Type B pancreatic cell (in vitro differentiated cells): ENCODE results near the gene CCDC116. TPM values are rescaled to one million over a fixed set of nuclear protein-coding genes. Genes with fewer than 3 reads are reported as not detected.

Experiments
- DNase-seq: peaks from one replicate; pipeline ENCODE4 v3.0.0; 2021; ENCODE audit warnings: mixed read lengths; ENCODE audit not compliant: unreplicated experiment; ENCODE audit errors: extremely low spot score
- H3K27ac Mint-ChIP-seq: 2 replicates; pipeline ENCODE4 v1.8.0; 2021; ENCODE audit warnings: mild to moderate bottlenecking, mixed read lengths
- H3K27me3 Mint-ChIP-seq: 2 replicates; pipeline ENCODE4 v1.8.0; 2021; ENCODE audit warnings: mixed read lengths
- H3K36me3 Mint-ChIP-seq: 2 replicates; pipeline ENCODE4 v1.8.0; 2021; ENCODE audit warnings: mixed read lengths
- H3K4me1 Mint-ChIP-seq: one replicate; pipeline ENCODE4 v1.8.0; 2021; ENCODE audit warnings: mixed read lengths; ENCODE audit not compliant: unreplicated experiment
- H3K4me3 Mint-ChIP-seq: 2 replicates; pipeline ENCODE4 v1.8.0; 2021; ENCODE audit warnings: mild to moderate bottlenecking, mixed read lengths
- H3K9me3 Mint-ChIP-seq: 2 replicates; pipeline ENCODE4 v1.8.0; 2021; ENCODE audit warnings: mixed read lengths
- total RNA-seq: library from RNA; stranded (reverse); gene quantifications from 2 replicates; pipeline ENCODE4 v1.2.1, GENCODE V29; 2021; ENCODE audit warnings: low replicate concordance
- TF ChIP-seq, protein P1 (sequence below): fragments of 200-600 bp; sonication (generic); conservative IDR thresholded peaks from 2 replicates; pipeline ENCODE4 v1.5.0; 2021; ENCODE audit warnings: antibody characterized with exemption, mild to moderate bottlenecking

The CCDC116 gene
- total RNA-seq, 1 donor from 2014 or later, result 0.87 TPM

DNA sequence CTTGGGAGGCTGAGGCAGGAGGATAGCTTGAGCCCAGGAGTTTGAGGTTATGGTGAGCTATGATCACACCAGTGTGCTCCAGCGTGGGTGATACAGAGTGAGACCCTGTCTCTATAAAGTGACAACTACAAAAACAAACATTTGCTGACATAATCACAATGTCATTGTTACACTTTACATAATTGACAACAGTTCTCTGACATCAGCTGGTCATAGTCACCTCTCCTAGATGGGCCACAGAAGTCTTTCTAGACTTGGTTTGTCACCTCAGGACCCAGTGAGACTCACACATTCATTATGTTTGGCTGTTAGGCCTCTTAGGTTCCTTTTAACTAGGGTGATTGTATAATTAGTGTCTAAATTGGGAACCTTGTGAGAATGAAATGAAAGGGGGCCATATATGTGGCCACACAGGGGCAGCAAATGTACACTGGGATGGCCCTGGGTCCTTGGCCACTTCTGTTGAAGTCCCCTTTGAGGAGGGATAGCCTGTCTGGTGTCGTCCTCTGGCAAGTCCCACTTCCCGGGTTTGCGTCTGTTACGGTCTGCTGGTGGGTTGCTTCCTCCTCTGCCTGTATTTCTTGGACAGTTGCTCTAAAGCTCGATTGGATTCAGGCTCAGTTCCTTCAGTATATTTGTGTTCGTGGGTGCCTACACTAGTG lies 27.4 kb downstream of the CCDC116 start:
- no peak overlapping the region for H3K4me3 Mint-ChIP-seq
- H3K9me3 Mint-ChIP-seq, result no peaks in the 10 kb centered on the region
- TF ChIP-seq, protein P1, sequence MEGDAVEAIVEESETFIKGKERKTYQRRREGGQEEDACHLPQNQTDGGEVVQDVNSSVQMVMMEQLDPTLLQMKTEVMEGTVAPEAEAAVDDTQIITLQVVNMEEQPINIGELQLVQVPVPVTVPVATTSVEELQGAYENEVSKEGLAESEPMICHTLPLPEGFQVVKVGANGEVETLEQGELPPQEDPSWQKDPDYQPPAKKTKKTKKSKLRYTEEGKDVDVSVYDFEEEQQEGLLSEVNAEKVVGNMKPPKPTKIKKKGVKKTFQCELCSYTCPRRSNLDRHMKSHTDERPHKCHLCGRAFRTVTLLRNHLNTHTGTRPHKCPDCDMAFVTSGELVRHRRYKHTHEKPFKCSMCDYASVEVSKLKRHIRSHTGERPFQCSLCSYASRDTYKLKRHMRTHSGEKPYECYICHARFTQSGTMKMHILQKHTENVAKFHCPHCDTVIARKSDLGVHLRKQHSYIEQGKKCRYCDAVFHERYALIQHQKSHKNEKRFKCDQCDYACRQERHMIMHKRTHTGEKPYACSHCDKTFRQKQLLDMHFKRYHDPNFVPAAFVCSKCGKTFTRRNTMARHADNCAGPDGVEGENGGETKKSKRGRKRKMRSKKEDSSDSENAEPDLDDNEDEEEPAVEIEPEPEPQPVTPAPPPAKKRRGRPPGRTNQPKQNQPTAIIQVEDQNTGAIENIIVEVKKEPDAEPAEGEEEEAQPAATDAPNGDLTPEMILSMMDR, result no peak
- no peaks in the 10 kb centered on the region for H3K27me3 Mint-ChIP-seq
- no peaks in the 10 kb centered on the region for H3K36me3 Mint-ChIP-seq
- DNase-seq, result no peak
- peaks cover 10% of the 10 kb centered on the region for H3K4me1 Mint-ChIP-seq
- H3K27ac Mint-ChIP-seq, result no peak overlapping the region

DNA sequence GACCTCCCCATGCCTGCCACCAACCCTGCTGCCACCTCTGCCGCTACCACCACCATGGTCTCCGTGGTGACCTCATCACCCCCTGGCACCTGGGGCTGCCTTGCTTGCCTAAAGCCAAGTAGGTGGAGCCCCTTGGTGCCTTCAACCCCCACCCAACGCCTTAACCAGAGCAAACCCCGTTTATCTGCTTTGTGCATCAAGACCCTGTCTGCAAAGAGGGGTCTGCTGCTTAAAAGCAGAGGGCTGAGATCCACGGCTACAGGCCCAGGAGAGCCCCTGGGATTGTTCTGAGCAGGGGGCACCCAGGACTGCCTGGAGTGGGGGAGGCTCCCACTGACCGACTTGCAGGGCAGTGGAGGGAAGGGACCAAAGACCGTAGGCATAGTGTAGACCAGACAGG lies 28.3 kb downstream of the CCDC116 start:
- Mint-ChIP-seq H3K36me3 (no peaks in the 10 kb centered on the region), H3K27me3 (no peaks in the 10 kb centered on the region), H3K27ac (no peak overlapping the region), H3K9me3 (no peaks in the 10 kb centered on the region), H3K4me1 (peaks cover 10% of the 10 kb centered on the region), H3K4me3 (no peak overlapping the region)
- TF ChIP-seq, protein P1, result no peak
- no peak for DNase-seq

GRCh38 chr22:21661991-21662390 lies 29.4 kb downstream of the CCDC116 start:
- no peaks in the 10 kb centered on the region for H3K9me3 Mint-ChIP-seq
- H3K27me3 Mint-ChIP-seq, result no peaks in the 10 kb centered on the region
- H3K4me3 Mint-ChIP-seq, result no peak overlapping the region
- no peaks in the 10 kb centered on the region for H3K36me3 Mint-ChIP-seq
- DNase-seq, result no peak
- TF ChIP-seq, protein P1, result no peak
- H3K27ac Mint-ChIP-seq, result no peak overlapping the region
- H3K4me1 Mint-ChIP-seq, result peaks cover 9% of the 10 kb centered on the region

DNA sequence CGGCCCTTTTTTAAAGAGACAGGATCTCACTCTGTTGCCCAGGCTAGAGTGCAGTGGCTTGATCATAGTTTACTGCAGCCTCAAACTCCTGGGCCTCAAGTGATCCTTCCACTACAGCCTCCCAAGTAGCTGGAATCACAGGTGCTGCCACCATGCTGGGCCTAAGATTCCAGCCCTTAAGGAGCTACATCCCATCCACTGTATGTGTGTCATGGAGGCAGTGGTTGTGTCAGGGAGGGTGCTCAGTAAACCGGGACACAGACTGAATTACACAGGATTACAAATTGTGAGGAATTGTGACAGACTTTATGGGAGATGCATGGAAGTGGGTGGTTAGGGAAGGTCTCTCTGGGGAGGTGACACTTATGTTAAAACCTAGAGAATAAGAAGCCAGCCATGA lies 31.2 kb downstream of the CCDC116 start:
- Mint-ChIP-seq H3K4me3 (peak overlapping the region; percentile 77), H3K9me3 (no peaks in the 10 kb centered on the region), H3K27ac (peak overlapping the region; percentile 50), H3K36me3 (no peaks in the 10 kb centered on the region), H3K4me1 (peaks cover 12% of the 10 kb centered on the region), H3K27me3 (no peaks in the 10 kb centered on the region)
- DNase-seq, result no peak
- TF ChIP-seq, protein P1, result no peak

DNA sequence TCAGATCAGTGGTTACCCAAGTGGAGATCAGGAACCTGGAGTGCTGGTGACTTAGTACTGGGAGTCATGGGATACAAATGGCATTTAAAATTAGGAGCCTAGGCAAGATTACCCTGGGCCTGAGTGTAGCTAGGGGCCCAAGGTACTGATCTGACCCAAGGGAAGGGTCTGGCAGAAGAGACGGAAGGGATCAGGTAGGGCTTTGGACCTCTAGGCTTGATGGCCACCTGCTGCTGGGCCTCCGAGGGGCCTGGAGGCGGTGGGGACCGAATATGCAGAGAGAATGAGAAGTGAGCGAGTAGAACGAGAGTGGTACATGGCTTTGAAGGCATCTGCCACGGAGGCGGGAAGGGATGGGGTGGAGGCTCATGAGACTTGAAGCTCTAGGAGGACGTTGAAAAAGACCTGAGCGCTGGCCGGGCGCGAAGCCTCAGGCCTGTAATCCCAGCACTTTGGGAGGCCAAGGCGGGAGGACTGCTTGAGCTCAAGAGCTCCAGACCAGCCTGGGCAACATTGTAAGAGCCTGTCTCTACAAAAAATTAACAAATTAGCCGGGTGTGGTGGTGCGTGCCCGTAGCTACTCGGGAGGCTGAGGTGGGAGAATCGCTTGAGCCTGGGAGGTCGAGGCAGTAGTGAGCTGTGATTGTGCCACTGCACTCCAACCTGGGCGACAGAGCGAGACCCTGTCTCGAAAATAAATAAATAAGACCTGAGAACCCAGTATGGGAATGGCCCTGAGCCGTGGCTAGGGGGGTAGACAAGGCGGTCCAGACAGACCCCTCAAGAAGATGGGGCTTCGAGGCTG lies 32.7 kb downstream of the CCDC116 start:
- H3K36me3 Mint-ChIP-seq, result no peaks in the 10 kb centered on the region
- H3K27ac Mint-ChIP-seq, result peak overlapping the region; percentile 99
- no peaks in the 10 kb centered on the region for H3K9me3 Mint-ChIP-seq
- peaks cover 12% of the 10 kb centered on the region for H3K4me1 Mint-ChIP-seq
- peak overlapping the region; percentile 97 for H3K4me3 Mint-ChIP-seq
- DNase-seq, result no peak
- TF ChIP-seq, protein P1, result no peak
- H3K27me3 Mint-ChIP-seq, result no peaks in the 10 kb centered on the region
